IMR-90 (cell line): ENCODE results near the gene PRKAG3. TPM values are rescaled to one million over a fixed set of nuclear protein-coding genes. Genes with fewer than 3 reads are reported as not detected.
A peak's percentile ranks its signal among the peaks of the same experiment; 100 is the strongest.

Experiments used
- ATAC-seq: fragments of 200-7000 bp; cut with Tn5 transposase; 2 replicates; pipeline ENCODE4 v1.9.1; 2020; ENCODE audit warnings: low read depth, mild to moderate bottlenecking, moderate library complexity
- BruUV-seq: library from RNA; stranded (reverse); fragments of 400-500 nt; replicated peaks from 2 replicates; lab custom pipeline; 2021; lab: Mats Ljungman, UMichigan
- CTCF ChIA-PET: fragments of 300-600 bp; formaldehyde crosslinking; extraction: SDS; loops from one replicate; lab custom pipeline; 2021; ENCODE audit warnings: antibody characterized with exemption; lab: Yijun Ruan, JAX
- POLR2A ChIA-PET: fragments of 300-600 bp; sonication (Branson Sonifier 250); formaldehyde crosslinking; loops from one replicate; lab custom pipeline; 2022; ENCODE audit warnings: antibody characterized with exemption; ENCODE audit not compliant: unreplicated experiment; lab: Charles Lee
- DNase-seq: peaks from one replicate; pipeline ENCODE4 v3.0.0; 2013
- H2AFZ ChIP-seq: replicated peaks from 2 replicates; pipeline ENCODE3; 2013; ENCODE audit warnings: low read length, mild to moderate bottlenecking; ENCODE audit not compliant: poor library complexity
- H2AK5ac ChIP-seq: 2 replicates; pipeline ENCODE4 v1.6.1; 2013; ENCODE audit warnings: low read depth, low read length, inconsistent platforms
- H2AK9ac ChIP-seq: replicated peaks from 2 replicates; pipeline ENCODE3; 2013; ENCODE audit warnings: mild to moderate bottlenecking, low read depth, low read length, moderate library complexity; ENCODE audit not compliant: poor library complexity
- H2BK120ac ChIP-seq: 2 replicates; pipeline ENCODE4 v1.6.1; 2013; ENCODE audit warnings: low read depth, low read length, inconsistent platforms
- H2BK15ac ChIP-seq: 3 replicates; pipeline ENCODE4 v1.6.1; 2013; ENCODE audit warnings: low read depth, low read length, inconsistent platforms
- H2BK20ac ChIP-seq: 2 replicates; pipeline ENCODE4 v1.6.1; 2013; ENCODE audit warnings: low read depth, mild to moderate bottlenecking, inconsistent platforms, low read length, moderate library complexity
- H2BK5ac ChIP-seq: 2 replicates; pipeline ENCODE4 v1.6.1; 2013; ENCODE audit warnings: mild to moderate bottlenecking, low read depth, low read length, inconsistent platforms; ENCODE audit not compliant: poor library complexity, severe bottlenecking
- H3K14ac ChIP-seq: replicated peaks from 2 replicates; pipeline ENCODE4 v1.6.1; 2013; ENCODE audit warnings: low read depth, low read length, inconsistent platforms
- H3K18ac ChIP-seq: 2 replicates; pipeline ENCODE4 v1.6.1; 2013; ENCODE audit warnings: low read depth, low read length, control low read depth
- H3K23ac ChIP-seq: 2 replicates; pipeline ENCODE4 v1.6.1; 2013; ENCODE audit warnings: low read depth, low read length, inconsistent platforms
- H3K27ac ChIP-seq: 2 replicates; pipeline ENCODE4 v1.5.1; 2013; ENCODE audit warnings: mild to moderate bottlenecking, control low read depth, low read length; ENCODE audit not compliant: insufficient read depth
- H3K27me3 ChIP-seq: 2 replicates; pipeline ENCODE4 v1.6.1; 2013; ENCODE audit warnings: low read length; ENCODE audit not compliant: control insufficient read depth, insufficient read depth
- H3K36me3 ChIP-seq: 2 replicates; pipeline ENCODE4 v1.6.1; 2013; ENCODE audit warnings: low read length, mixed read lengths; ENCODE audit not compliant: control insufficient read depth, insufficient read depth
- H3K4ac ChIP-seq: 2 replicates; pipeline ENCODE4 v1.6.1; 2013; ENCODE audit warnings: low read depth, low read length, inconsistent platforms
- H3K4me1 ChIP-seq: 2 replicates; pipeline ENCODE4 v1.6.1; 2013; ENCODE audit warnings: low read length, mixed read lengths; ENCODE audit not compliant: control insufficient read depth, insufficient read depth
- H3K4me2 ChIP-seq: 2 replicates; pipeline ENCODE4 v1.6.1; 2013; ENCODE audit warnings: low read depth, mild to moderate bottlenecking, control low read depth, low read length, moderate library complexity
- H3K4me3 ChIP-seq: 2 replicates; pipeline ENCODE4 v1.5.1; 2013; ENCODE audit warnings: low read depth, mild to moderate bottlenecking, control low read depth, low read length, moderate library complexity; ENCODE audit not compliant: insufficient read depth
- H3K56ac ChIP-seq: 2 replicates; pipeline ENCODE4 v1.6.1; 2013; ENCODE audit warnings: low read length, inconsistent platforms; ENCODE audit not compliant: insufficient read depth; ENCODE audit errors: extremely low read depth
- H3K79me1 ChIP-seq, 2 experiments: 2 replicates each; pipeline ENCODE4 v1.6.1; 2013; ENCODE audit warnings: low read length in 2 of 2, inconsistent platforms in 1 of 2, low read depth in 1 of 2
- H3K9ac ChIP-seq: 2 replicates; pipeline ENCODE4 v1.6.1; 2013; ENCODE audit warnings: low read depth, low read length, control low read depth
- H3K9me1 ChIP-seq: 2 replicates; pipeline ENCODE4 v1.6.1; 2013; ENCODE audit warnings: low read length, inconsistent platforms; ENCODE audit not compliant: insufficient read depth
- H3K9me3 ChIP-seq: 2 replicates; pipeline ENCODE4 v1.6.1; 2013; ENCODE audit warnings: low read length; ENCODE audit not compliant: control insufficient read depth, insufficient read depth
- H4K20me1 ChIP-seq: 2 replicates; pipeline ENCODE4 v1.6.1; 2013; ENCODE audit warnings: low read length, inconsistent platforms; ENCODE audit not compliant: insufficient read depth
- H4K5ac ChIP-seq: 2 replicates; pipeline ENCODE4 v1.6.1; 2013; ENCODE audit warnings: mild to moderate bottlenecking, low read depth, low read length, control low read depth
- H4K8ac ChIP-seq, 2 experiments: 2 replicates each; pipeline ENCODE4 v1.6.1; 2013; ENCODE audit warnings: low read depth in 2 of 2, low read length in 2 of 2, control low read depth in 1 of 2, inconsistent platforms in 1 of 2
- H4K91ac ChIP-seq: 2 replicates; pipeline ENCODE4 v1.6.1; 2013; ENCODE audit warnings: low read depth, low read length, inconsistent platforms; ENCODE audit not compliant: insufficient read depth
- BHLHE40 ChIP-seq: fragments of 150-350 bp; IDR thresholded peaks from 2 replicates; pipeline ENCODE4 v1.6.1; 2016; ENCODE audit warnings: mild to moderate bottlenecking, low read depth, low read length
- CHD1 ChIP-seq: IDR thresholded peaks from 2 replicates; pipeline ENCODE4 v1.6.1; 2012; ENCODE audit warnings: low read depth, low read length, improper control_type of control experiment
- CTCF ChIP-seq: conservative IDR thresholded peaks from 2 replicates; pipeline ENCODE4 v1.5.1; 2012; ENCODE audit warnings: mild to moderate bottlenecking, low read depth, low read length, improper control_type of control experiment
- MAFK ChIP-seq: IDR thresholded peaks from 2 replicates; pipeline ENCODE4 v1.6.1; 2012; ENCODE audit warnings: low read depth, low read length, improper control_type of control experiment
- MXI1 ChIP-seq: IDR thresholded peaks from 2 replicates; pipeline ENCODE4 v1.6.1; 2012; ENCODE audit warnings: low read depth, mild to moderate bottlenecking, low read length, moderate library complexity, borderline replicate concordance
- POLR2A ChIP-seq: IDR thresholded peaks from 2 replicates; pipeline ENCODE4 v1.6.1; 2012; ENCODE audit warnings: mild to moderate bottlenecking, low read depth, low read length
- RCOR1 ChIP-seq: IDR thresholded peaks from 2 replicates; pipeline ENCODE4 v1.6.1; 2012; ENCODE audit warnings: mild to moderate bottlenecking, low read length, improper control_type of control experiment; ENCODE audit not compliant: insufficient replicate concordance
- RFX5 ChIP-seq: IDR thresholded peaks from 2 replicates; pipeline ENCODE4 v1.8.0; 2012; ENCODE audit warnings: low read depth, mild to moderate bottlenecking, low read length, moderate library complexity
- WGBS, 2 experiments: methylation state at CpG; one replicate each; pipeline versions ENCODE4 v1.1.5 to v1.1.7; 2013; ENCODE audit warnings: missing lambda C conversion rate in 2 of 2; ENCODE audit not compliant: insufficient read length in 1 of 2; ENCODE audit errors: extremely low coverage in 2 of 2; 5-methylcytosine and 5-hydroxymethylcytosine counted together
- dilution Hi-C: fragments of 300-500 bp; cut with HindIII; formaldehyde crosslinking; loops from one replicate; pipeline ENCODE4 v1.14.3; 2018; ENCODE audit warnings: low sequenced_read_pairs; ENCODE audit not compliant: unreplicated experiment
- in situ Hi-C: fragments of 300-500 bp; cut with MboI; formaldehyde crosslinking; loops from 3 replicates; pipeline ENCODE4 v1.14.3; 2019; ENCODE audit warnings: low sequenced_read_pairs, inconsistent platforms, mixed read lengths
- intact Hi-C: fragments of 100-400 bp; cut with micrococcal nuclease; formaldehyde crosslinking; loops from 2 replicates; pipeline ENCODE4 v1.10.0; 2022
- polyA plus RNA-seq, 3 experiments: library from polyadenylated mRNA; depleted of rRNA; stranded (reverse); fragments of >200 nt; gene quantifications; 2 replicates each; pipeline ENCODE4 v1.2.3, GENCODE V29; 2012; ENCODE audit warnings: low replicate concordance in 1 of 3
- total RNA-seq: library from RNA; depleted of rRNA; stranded (reverse); fragments of >200 nt; gene quantifications from 2 replicates; pipeline ENCODE4 v1.2.3, GENCODE V29; 2012

The PRKAG3 gene
- total and polyA plus RNA-seq, 2 of the 4 experiments (the other 2 are of a cell fraction), result not detected

GRCh38 chr2:218859988-218860831 is 28.6 kb upstream of the PRKAG3 start:
- Histone ChIP-seq H3K27me3 (peaks cover 84% of the 10 kb centered on the region), H3K4ac (no peak overlapping the region), H3K14ac (no peak overlapping the region), H2BK5ac (no peak overlapping the region), H3K27ac (no peak overlapping the region), H3K4me3 (peak overlapping the region; percentile 35), H4K5ac (no peak overlapping the region), H2AFZ (peak overlapping the region; percentile 67), H3K9me3 (peaks cover 2% of the 10 kb centered on the region; the same call in 1 of the 2 replicates), H3K56ac (no peak overlapping the region), H3K36me3 (no peaks in the 10 kb centered on the region), H3K9me1 (no peaks in the 10 kb centered on the region), H3K18ac (no peak overlapping the region), H4K91ac (no peak overlapping the region), H3K23ac (no peak overlapping the region), H2AK5ac (no peak overlapping the region), H2BK20ac (no peak overlapping the region), H3K9ac (no peak overlapping the region), H3K4me1 (peaks cover 5% of the 10 kb centered on the region; the same call in 1 of the 2 replicates), H2BK15ac (no peak overlapping the region), H3K79me1 (no peaks in the 10 kb centered on the region), H2BK120ac (no peak overlapping the region), H3K4me2 (peak overlapping the region; percentile 20; the same call in 1 of the 2 replicates), H4K8ac (no peak overlapping the region), H2AK9ac (no peak overlapping the region), H4K20me1 (no peaks in the 10 kb centered on the region; the same call in 1 of the 2 replicates)
- ChIA-PET POLR2A (no interaction called here), CTCF (interaction anchor here (1.0 kb wide), 1 partner anchor 13 kb away, joined by 3 read pairs; no protein-coding TSS in a partner anchor)
- no peak for TF ChIP-seq CTCF
- no peak for TF ChIP-seq MXI1
- TF ChIP-seq BHLHE40, result no peak
- TF ChIP-seq POLR2A, result no peak
- no peak for TF ChIP-seq RFX5
- TF ChIP-seq CHD1, result no peak
- no peak for TF ChIP-seq MAFK
- TF ChIP-seq RCOR1, result no peak
- in situ Hi-C loops (no loop called here), dilution Hi-C loops (no loop called here), intact Hi-C loops (no loop called here)
- peak; percentile 18; the same call in 1 of the 2 replicates for ATAC-seq
- WGBS, 2 experiments, result 3% methylated on average over 10 of the region's 47 CpGs; no CpG with 5 or more reads in 1 of the 2 experiments
- no peak for DNase-seq
- no TSS peak for BruUV-seq
